GM10847 (cell line): Measurements from ENCODE around the gene C19orf81.

Experiments used
- POLR2A ChIP-seq: IDR thresholded peaks from 2 replicates; pipeline ENCODE4 v1.6.1; 2011; ENCODE audit not compliant: insufficient read length; ENCODE audit errors: extremely low read depth

Gene C19orf81

GRCh38 chr19:50649433-50650391 is at the start of gene C19orf81:
Gene C19orf81, plus strand, starts transcription at chr19:50649445. Its CDS starts 0 bp downstream, at chr19:50649445.
- TF ChIP-seq POLR2A: no peak

GRCh38 chr19:50601407-50602088 is 47.7 kb upstream of the C19orf81 start:
- no peak for TF ChIP-seq POLR2A

- no peak for TF ChIP-seq POLR2A
Observed at GRCh38 chr19:50602089-50602422, 47.2 kb upstream of the C19orf81 start.

DNA sequence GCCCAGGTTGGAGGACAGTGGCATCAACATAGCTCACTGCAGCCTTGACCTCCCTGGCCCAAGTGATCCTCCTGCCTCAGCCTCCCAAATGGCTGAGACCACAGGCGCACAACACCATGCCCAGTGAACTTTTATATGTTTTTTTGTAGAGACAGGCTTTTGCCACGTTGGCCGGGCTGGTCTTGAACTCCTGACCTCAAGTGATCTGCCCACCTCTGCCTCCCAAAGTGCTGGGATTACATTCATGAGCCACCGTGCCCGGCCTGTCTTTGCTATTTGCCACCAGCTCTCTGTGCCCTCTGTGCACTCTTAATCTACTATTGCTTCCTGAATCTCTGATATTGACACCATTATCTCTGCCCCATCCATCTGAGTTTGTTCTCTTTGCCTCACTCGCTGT is 46.7 kb upstream of the C19orf81 start:
- no peak for TF ChIP-seq POLR2A

DNA sequence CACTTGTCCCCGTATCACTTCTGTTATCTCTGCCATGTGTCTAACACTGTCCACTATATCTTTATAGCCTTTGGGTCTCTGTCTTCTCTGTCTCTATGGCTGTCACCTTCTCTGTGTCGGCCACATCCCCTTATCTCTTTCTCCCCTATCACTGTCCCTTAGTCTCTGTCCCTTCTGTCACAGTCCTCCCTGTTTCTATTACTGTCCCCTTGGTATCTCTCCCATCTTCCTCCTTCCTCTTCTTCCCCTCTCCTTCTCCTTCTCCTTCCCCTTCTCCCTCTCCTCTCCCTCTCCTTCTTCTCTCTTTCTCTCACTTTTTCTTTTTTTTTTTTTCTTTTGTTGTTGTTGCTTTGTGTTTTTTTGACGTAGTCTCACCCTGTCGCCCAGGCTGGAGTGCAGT is 46.3 kb upstream of the C19orf81 start:
- TF ChIP-seq POLR2A: no peak

- TF ChIP-seq POLR2A: no peak
Observed at GRCh38 chr19:50607388-50607787, 41.9 kb upstream of the C19orf81 start.

GRCh38 chr19:50607874-50608785 is 41.1 kb upstream of the C19orf81 start:
- no peak for TF ChIP-seq POLR2A

DNA sequence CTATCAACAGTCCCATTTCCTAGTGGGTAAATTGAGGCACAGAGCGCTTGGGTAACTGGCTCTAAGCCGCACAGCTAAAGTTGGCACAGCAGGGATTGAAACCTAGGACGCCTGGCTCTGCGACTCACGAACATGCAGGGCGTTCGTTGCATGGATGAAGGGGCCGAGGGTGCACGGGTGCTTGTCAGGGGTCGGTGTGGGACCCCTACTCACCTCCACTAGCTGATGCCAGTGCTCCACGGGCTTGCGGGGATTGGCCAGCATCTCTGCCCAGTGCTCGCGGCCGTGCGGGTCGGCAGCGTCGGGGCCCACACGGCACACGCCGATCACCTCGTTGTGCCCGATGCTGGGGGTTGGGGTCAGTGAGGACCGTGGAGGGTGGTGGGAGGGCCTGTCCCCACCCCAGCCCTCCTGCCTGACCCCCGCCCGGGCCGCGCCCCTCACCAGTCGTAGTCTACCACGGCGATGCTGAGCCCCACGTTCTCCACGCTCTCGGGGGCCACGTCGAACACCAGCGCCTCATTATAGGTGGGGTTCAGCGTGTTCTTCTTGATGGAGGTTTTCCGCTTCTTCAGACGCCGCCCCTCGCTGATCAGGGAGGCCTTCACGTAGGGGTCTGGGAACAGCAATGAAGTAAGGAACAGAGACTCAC is 24.2 kb upstream of the C19orf81 start:
- TF ChIP-seq POLR2A: no peak

- TF ChIP-seq POLR2A: no peak
Observed at GRCh38 chr19:50626011-50626410, 23.2 kb upstream of the C19orf81 start.

DNA sequence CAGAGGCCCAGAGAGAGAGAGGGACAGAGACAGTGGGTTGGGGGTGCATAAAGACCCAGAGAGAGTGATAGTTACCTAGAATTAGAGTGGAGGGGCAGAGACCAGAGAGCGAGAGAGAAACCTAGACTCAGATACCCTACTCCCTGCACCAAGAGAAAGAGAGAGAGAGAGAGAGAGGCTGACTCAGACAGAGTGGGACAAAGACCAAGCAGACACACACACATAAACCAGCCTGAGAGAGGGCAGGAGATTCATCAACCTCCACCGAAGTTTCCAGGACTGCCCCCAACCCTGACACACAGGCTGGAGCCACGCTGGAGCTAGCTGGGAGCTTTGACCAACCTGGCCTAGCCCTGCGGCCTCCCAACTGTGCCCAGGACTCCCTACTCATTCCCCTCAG is 22.4 kb upstream of the C19orf81 start:
- TF ChIP-seq POLR2A: no peak

DNA sequence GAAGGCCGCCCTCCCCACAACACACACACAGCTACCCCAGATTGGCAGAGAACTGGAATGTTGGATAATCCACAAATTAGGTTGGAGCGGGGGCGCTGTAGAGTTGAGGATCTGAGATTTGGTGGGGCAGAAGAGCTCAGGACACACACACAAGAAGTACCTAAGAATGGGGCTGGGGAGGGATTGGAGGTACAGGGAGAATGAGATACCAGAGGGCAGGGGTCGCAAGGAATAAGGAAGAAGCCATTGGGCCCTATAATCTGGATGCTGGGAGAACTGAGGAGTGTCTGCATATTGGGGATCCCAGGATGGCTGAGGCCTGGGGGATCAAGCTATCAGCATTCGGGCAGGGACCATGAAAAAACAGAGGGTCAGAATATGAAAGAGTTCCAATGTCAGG is 21.1 kb upstream of the C19orf81 start:
- TF ChIP-seq POLR2A: no peak

GRCh38 chr19:50628551-50628950 is 20.7 kb upstream of the C19orf81 start:
- TF ChIP-seq POLR2A: no peak

GRCh38 chr19:50629194-50629593 is 20.1 kb upstream of the C19orf81 start:
- TF ChIP-seq POLR2A: no peak

DNA sequence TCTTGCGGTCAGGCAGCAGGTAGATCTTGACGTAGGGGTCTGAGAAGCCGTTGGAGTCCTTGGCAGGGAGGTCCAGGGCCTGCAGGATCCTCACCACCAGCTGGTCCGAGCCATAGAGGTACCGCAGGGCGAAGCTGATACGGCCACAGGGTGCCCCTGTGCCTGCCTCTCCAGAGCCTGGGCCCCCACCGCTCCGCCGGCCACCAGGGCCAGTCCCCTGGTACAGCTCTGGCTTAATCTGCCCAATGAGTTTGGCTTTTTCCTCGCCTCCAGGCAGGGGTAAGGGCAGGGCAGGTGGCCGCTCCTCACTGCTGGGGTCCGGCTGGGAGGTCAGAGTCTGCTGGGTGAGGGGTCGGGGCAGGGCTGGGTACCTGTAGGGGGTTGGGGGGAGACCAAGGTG is 19.4 kb upstream of the C19orf81 start:
- TF ChIP-seq POLR2A: no peak
